ENCODE results near the gene CYTL1. TPM values are rescaled to one million over a fixed set of nuclear protein-coding genes. Genes with fewer than 3 reads are reported as not detected.
"Not testable (repeated sequence)": the region's sequence is repeated elsewhere in the genome, so short reads cannot be mapped to it uniquely, and the experiment has no call there.

The CYTL1 gene, protein sequence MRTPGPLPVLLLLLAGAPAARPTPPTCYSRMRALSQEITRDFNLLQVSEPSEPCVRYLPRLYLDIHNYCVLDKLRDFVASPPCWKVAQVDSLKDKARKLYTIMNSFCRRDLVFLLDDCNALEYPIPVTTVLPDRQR
- under 1 TPM in 1 of 4 donors, not detected in 3; 0.68 TPM for total RNA-seq

- Histone ChIP-seq H3K4me3 (peak within 1 kb of the TSS; percentile 18), H3K36me3 (no peaks in the 10 kb centered on the region), H3K27me3 (peaks cover 28% of the 10 kb centered on the region), H3K27ac (no peak within 1 kb of the TSS), H3K4me1 (peaks cover 6% of the 10 kb centered on the region), H3K9me3 (no peaks in the 10 kb centered on the region)
- no peak for DNase-seq (ENCODE audit: low spot score in 2 of 2)
- no peak for TF ChIP-seq POLR2AphosphoS5 (IDR thresholded peaks at IDR 0.05)
- TF ChIP-seq EP300 (IDR thresholded peaks at IDR 0.05) = no peak
- 5% methylated on average over 18 of the region's 28 CpGs for WGBS
Observed at GRCh38 chr4:5019274-5019673, at the start of gene CYTL1. Gene CYTL1, minus strand, starts transcription at chr4:5019458. Its CDS starts 13 bp downstream, at chr4:5019445.

GRCh38 chr4:5067908-5068307 is 48.6 kb upstream of the CYTL1 start:
- DNase-seq (ENCODE audit: low spot score in 2 of 2) = no peak
- H3K27me3 ChIP-seq = no peaks in the 10 kb centered on the region
- no peak overlapping the region for H3K4me3 ChIP-seq
- H3K4me1 ChIP-seq = no peaks in the 10 kb centered on the region
- TF ChIP-seq EP300 (IDR thresholded peaks at IDR 0.05) = no peak
- TF ChIP-seq POLR2AphosphoS5 (IDR thresholded peaks at IDR 0.05) = no peak
- no peak for TF ChIP-seq POLR2A (IDR thresholded peaks at IDR 0.05)
- TF ChIP-seq, protein P1, sequence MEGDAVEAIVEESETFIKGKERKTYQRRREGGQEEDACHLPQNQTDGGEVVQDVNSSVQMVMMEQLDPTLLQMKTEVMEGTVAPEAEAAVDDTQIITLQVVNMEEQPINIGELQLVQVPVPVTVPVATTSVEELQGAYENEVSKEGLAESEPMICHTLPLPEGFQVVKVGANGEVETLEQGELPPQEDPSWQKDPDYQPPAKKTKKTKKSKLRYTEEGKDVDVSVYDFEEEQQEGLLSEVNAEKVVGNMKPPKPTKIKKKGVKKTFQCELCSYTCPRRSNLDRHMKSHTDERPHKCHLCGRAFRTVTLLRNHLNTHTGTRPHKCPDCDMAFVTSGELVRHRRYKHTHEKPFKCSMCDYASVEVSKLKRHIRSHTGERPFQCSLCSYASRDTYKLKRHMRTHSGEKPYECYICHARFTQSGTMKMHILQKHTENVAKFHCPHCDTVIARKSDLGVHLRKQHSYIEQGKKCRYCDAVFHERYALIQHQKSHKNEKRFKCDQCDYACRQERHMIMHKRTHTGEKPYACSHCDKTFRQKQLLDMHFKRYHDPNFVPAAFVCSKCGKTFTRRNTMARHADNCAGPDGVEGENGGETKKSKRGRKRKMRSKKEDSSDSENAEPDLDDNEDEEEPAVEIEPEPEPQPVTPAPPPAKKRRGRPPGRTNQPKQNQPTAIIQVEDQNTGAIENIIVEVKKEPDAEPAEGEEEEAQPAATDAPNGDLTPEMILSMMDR (IDR thresholded peaks at IDR 0.05) = no peak
- H3K36me3 ChIP-seq = no peaks in the 10 kb centered on the region
- H3K9me3 ChIP-seq = no peaks in the 10 kb centered on the region
- 94% methylated on average over 3 of the region's 3 CpGs for WGBS
- no peak overlapping the region for H3K27ac ChIP-seq

DNA sequence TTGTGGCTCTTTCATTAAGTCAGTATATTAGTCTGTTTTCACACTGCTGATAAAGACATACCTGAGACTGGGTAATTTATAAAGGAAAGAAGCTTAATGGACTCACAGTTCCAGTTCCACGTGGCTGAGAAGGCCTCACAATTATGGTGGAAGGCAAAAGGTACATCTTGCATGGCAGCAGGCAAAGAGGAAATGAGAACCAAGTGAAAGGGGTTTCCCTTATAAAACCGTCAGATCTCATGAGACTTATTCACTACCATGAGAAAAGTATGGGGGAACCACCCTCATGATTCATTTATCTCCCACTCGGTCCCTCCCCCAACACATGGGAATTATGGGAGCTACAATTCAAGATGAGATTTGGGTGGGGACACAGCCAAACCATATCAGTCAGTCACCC is 47.7 kb upstream of the CYTL1 start:
- H3K27me3 ChIP-seq; H3K9me3 ChIP-seq; H3K4me1 ChIP-seq; H3K27ac ChIP-seq; DNase-seq (ENCODE audit: low spot score in 2 of 2); H3K4me3 ChIP-seq; H3K36me3 ChIP-seq: not testable (repeated sequence)
- 91% methylated on average over 3 of the region's 3 CpGs for WGBS

- H3K36me3 ChIP-seq = no peaks in the 10 kb centered on the region
- TF ChIP-seq POLR2A (IDR thresholded peaks at IDR 0.05) (no peak), POLR2AphosphoS5 (IDR thresholded peaks at IDR 0.05) (no peak), EP300 (IDR thresholded peaks at IDR 0.05) (no peak)
- no peak overlapping the region for H3K4me3 ChIP-seq
- WGBS = 79% methylated on average over 3 of the region's 3 CpGs
- H3K27me3 ChIP-seq = no peaks in the 10 kb centered on the region
- no peaks in the 10 kb centered on the region for H3K4me1 ChIP-seq
- H3K9me3 ChIP-seq = no peaks in the 10 kb centered on the region
- H3K27ac ChIP-seq = no peak overlapping the region
- no peak for DNase-seq (ENCODE audit: low spot score in 2 of 2)
Observed at GRCh38 chr4:5066101-5066500, 46.8 kb upstream of the CYTL1 start.

GRCh38 chr4:5055411-5055810 is 36.2 kb upstream of the CYTL1 start:
- H3K27me3 ChIP-seq = peaks cover 9% of the 10 kb centered on the region
- no peak overlapping the region for H3K27ac ChIP-seq
- H3K36me3 ChIP-seq = no peaks in the 10 kb centered on the region
- H3K9me3 ChIP-seq = no peaks in the 10 kb centered on the region
- WGBS = 73% methylated on average over 5 of the region's 5 CpGs
- H3K4me1 ChIP-seq = peaks cover 21% of the 10 kb centered on the region
- TF ChIP-seq, protein P1 (IDR thresholded peaks at IDR 0.05) = no peak
- TF ChIP-seq POLR2A (IDR thresholded peaks at IDR 0.05) (no peak), EP300 (IDR thresholded peaks at IDR 0.05) (no peak), POLR2AphosphoS5 (IDR thresholded peaks at IDR 0.05) (no peak)
- DNase-seq (ENCODE audit: low spot score in 2 of 2) = no peak
- no peak overlapping the region for H3K4me3 ChIP-seq

DNA sequence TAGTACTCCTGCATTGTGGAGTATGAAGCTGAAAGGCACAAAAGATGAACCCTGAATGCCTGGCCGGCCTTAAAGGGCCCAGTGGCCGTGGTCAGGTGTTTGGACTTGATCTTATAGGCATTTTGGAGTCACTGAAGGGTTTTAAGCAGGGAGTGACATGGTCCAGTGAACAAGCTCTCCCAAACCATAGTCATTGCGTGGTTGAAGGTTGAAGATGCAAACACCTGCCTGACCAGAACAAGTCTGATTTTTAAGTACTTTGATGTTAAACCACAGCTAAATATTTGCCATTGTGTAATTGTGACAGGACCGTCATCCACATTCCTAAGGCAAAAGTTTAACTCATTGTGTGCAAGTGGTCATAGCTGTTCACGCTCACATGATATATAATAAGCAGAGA is 35.3 kb upstream of the CYTL1 start:
- H3K4me3 ChIP-seq = no peak overlapping the region
- H3K4me1 ChIP-seq = peaks cover 24% of the 10 kb centered on the region
- no peak overlapping the region for H3K27ac ChIP-seq
- no peak for DNase-seq (ENCODE audit: low spot score in 2 of 2)
- H3K27me3 ChIP-seq = peaks cover 9% of the 10 kb centered on the region
- H3K9me3 ChIP-seq = no peaks in the 10 kb centered on the region
- 67% methylated on average over 5 of the region's 5 CpGs for WGBS
- TF ChIP-seq, protein P1 (IDR thresholded peaks at IDR 0.05) = no peak
- TF ChIP-seq EP300 (IDR thresholded peaks at IDR 0.05) = no peak
- no peak for TF ChIP-seq POLR2A (IDR thresholded peaks at IDR 0.05)
- TF ChIP-seq POLR2AphosphoS5 (IDR thresholded peaks at IDR 0.05) = no peak
- H3K36me3 ChIP-seq = no peaks in the 10 kb centered on the region
